Measurements from ENCODE around the gene PEAR1. TPM values are rescaled to one million over a fixed set of nuclear protein-coding genes. Genes with fewer than 3 reads are reported as not detected.

Gene PEAR1
- total and polyA plus RNA-seq, 2 of the 8 experiments (the other 6 are each of a cell fraction or from before 2014, with no cell fraction given): 0.63 to 0.71 TPM

DNA sequence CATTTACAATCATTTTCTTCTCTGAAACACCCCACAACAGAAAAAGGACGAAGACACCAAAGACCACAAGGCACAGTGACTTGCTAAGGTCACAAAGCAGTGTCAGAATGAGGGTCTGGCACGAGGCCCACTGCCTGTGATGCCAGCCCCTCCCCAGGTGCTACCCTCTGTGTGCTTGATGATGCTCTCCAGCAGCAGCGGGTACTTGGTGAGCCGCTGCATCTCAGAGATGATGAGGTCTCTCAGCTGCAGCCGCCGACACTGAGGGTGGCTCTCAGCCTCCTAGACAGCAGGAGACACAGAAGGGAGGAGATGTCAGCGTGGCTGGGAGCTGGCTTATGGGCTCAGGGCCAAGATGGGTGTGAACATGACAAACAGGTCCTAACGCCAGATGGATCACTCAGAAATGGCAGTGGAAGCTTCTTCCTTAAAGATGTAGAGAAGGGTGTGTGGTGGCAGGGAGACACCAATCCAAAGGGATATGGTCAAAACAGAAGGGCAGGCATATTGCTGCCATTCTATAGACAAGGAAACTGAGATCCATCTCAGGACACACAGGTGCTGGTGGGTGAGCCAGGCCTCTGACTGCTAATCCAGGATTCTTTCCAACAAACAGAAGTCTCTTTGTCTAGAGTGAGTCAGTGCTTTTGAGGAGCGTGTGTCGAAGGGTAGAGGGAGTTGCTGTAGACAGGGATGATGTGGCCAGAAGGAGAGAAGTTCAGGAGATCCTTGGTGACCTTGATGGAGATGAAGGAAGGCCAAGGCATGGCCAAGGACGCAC lies 52.6 kb downstream of the PEAR1 start (continued):
- TF ChIP-seq HDAC6 (IDR thresholded peaks at IDR 0.05; ENCODE audit: low read depth, low read length) (no peak), RXRA (IDR thresholded peaks at IDR 0.05; ENCODE audit: insufficient read depth, low read depth, low read length) (no peak), EZH2 (IDR thresholded peaks at IDR 0.05; ENCODE audit: low read depth, low read length, severe bottlenecking) (no peak), EP300 (IDR thresholded peaks at IDR 0.05; ENCODE audit: borderline replicate concordance in 1 of 2, low read depth in 2 of 2, low read length in 2 of 2) (no peak), KDM1A (IDR thresholded peaks at IDR 0.05; ENCODE audit: borderline replicate concordance, low read length) (no peak), SUZ12 (IDR thresholded peaks at IDR 0.05; ENCODE audit: low read length) (no peak)
